Right lobe of liver (tissue), 6 donors: Measurements from ENCODE around the gene P2RX2. TPM values are rescaled to one million over a fixed set of nuclear protein-coding genes. Genes with fewer than 3 reads are reported as not detected.

ENCODE experiments used
- ATAC-seq, 4 donors: fragments of 200-7000 bp; cut with Tn5 transposase; one replicate each; pipeline ENCODE4 v1.9.1; 2020; ENCODE audit warnings: mild to moderate bottlenecking in 4 of 4, moderate library complexity in 4 of 4
- DNase-seq, 3 donors: peaks; one replicate each; pipeline ENCODE4 v3.0.0-alpha.2; 2020
- H3K27ac ChIP-seq, 3 donors: fragments of 200-600 bp; one replicate each; pipeline ENCODE4 v1.8.0; 2022
- H3K27me3 ChIP-seq, 2 donors: fragments of 200-600 bp; one replicate each; pipeline ENCODE4 v1.8.0; 2022
- H3K36me3 ChIP-seq, 4 donors: fragments of 200-600 bp; sonication (generic) in 1 of 4; one replicate each; pipeline versions ENCODE4 v1.5.1 to v1.8.0; 2017 to 2022; ENCODE audit warnings: control low read depth in 1 of 4
- H3K4me1 ChIP-seq, 4 donors: fragments of 200-600 bp; sonication (generic) in 1 of 4; one replicate each; pipeline versions ENCODE4 v1.5.1 to v1.8.0; 2017 to 2022; ENCODE audit warnings: control low read depth in 1 of 4
- H3K4me3 ChIP-seq, 3 donors: fragments of 200-600 bp; one replicate each; pipeline ENCODE4 v1.8.0; 2022
- H3K9me3 ChIP-seq, 4 donors: fragments of 200-600 bp; sonication (generic) in 1 of 4; one replicate each; pipeline versions ENCODE4 v1.5.1 to v1.8.0; 2017 to 2022; ENCODE audit warnings: control low read depth in 1 of 4
- POLR2A ChIP-seq: fragments of 450-650 bp; IDR thresholded peaks from one replicate; pipeline ENCODE4 v1.6.1; 2017; ENCODE audit warnings: antibody characterized with exemption, mild to moderate bottlenecking
- WGBS: methylation state at CpG from one replicate; pipeline ENCODE4 v1.1.6; 2018; ENCODE audit warnings: low coverage, low lambda C conversion rate; ENCODE audit not compliant: insufficient coverage; ENCODE audit errors: missing lambda C conversion rate; 5-methylcytosine and 5-hydroxymethylcytosine counted together
- intact Hi-C, 2 donors: fragments of 100-400 bp; cut with DNase I; formaldehyde crosslinking; loops; one replicate each; pipeline versions ENCODE4 v1.11.2 to v1.14.1; 2022
- total RNA-seq, 6 experiments: library from RNA; depleted of rRNA in 2 of 6; stranded (reverse); fragments of >200 nt in 2 of 6; fragmentation: NEBNext Ultra II Directional in 3 of 6; extraction: Animal tissue kit (Norgen Biotek cat#: 25700) in 3 of 6; gene quantifications; one replicate each; pipeline versions ENCODE4 v1.1.0 to v1.2.4, GENCODE V29; 2016 to 2023
- TF ChIP-seq, protein P1 (sequence below), 4 donors: fragments of 200-600 bp in 3 of 4; fragments of 450-650 bp in 1 of 4; IDR thresholded peaks; one replicate each; pipeline versions ENCODE4 v1.5.1 to v1.8.0; 2016 to 2022; ENCODE audit warnings: antibody characterized with exemption in 4 of 4, mild to moderate bottlenecking in 2 of 4
- donor health status: DM: no; HTN: yes; CAD: no.
- donor health status: DM: no; HTN: no; CAD: no.
- donor health status: DM: no; HTN: no; CAD: no.
- donor health status: DM: no; HTN: yes; CAD: no.
- donor health status: DM: no; HTN: yes; CAD: no.

Gene P2RX2
- total RNA-seq, 6 experiments from 2014 or later: not detected

DNA sequence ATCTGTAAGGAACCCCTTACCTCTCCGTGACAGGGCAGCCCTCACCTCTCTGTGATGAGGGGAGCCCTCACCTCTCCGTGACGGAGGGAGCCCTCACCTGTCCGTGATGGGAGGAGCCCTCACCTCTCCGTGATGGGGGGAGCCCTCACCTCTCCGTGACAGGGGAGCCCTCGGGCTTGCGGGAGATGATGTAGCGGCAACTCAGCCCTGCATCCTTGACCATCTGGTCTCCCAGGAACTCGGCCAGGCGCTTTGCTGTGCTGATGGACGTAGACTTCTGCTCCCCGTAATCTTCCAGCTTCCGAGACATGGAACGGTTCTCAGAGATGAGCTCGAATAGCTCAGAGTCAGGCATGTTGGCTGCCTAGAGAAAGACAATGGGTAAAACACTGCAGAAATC, 40.6 kb downstream of the P2RX2 start:
- WGBS: 30% methylated on average over 2 of the region's 16 CpGs
- peaks cover 0 to 72% (median 23%) of the 10 kb centered on the region in 4 donors for H3K36me3 ChIP-seq
- H3K27ac ChIP-seq: no peak overlapping the region
- intact Hi-C loops: no loop called here
- ATAC-seq: peak in 1 of 4 donors; percentile 9
- no peak overlapping the region for H3K4me3 ChIP-seq
- H3K9me3 ChIP-seq: no peaks in the 10 kb centered on the region
- no peak for TF ChIP-seq POLR2A
- TF ChIP-seq, protein P1, sequence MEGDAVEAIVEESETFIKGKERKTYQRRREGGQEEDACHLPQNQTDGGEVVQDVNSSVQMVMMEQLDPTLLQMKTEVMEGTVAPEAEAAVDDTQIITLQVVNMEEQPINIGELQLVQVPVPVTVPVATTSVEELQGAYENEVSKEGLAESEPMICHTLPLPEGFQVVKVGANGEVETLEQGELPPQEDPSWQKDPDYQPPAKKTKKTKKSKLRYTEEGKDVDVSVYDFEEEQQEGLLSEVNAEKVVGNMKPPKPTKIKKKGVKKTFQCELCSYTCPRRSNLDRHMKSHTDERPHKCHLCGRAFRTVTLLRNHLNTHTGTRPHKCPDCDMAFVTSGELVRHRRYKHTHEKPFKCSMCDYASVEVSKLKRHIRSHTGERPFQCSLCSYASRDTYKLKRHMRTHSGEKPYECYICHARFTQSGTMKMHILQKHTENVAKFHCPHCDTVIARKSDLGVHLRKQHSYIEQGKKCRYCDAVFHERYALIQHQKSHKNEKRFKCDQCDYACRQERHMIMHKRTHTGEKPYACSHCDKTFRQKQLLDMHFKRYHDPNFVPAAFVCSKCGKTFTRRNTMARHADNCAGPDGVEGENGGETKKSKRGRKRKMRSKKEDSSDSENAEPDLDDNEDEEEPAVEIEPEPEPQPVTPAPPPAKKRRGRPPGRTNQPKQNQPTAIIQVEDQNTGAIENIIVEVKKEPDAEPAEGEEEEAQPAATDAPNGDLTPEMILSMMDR (IDR thresholded peaks at IDR 0.05): no peak
- DNase-seq: peak in 1 of 3 donors; percentile 30
- H3K27me3 ChIP-seq: no peaks in the 10 kb centered on the region
- peaks cover 0 to 4% (median 0%) of the 10 kb centered on the region in 4 donors for H3K4me1 ChIP-seq

DNA sequence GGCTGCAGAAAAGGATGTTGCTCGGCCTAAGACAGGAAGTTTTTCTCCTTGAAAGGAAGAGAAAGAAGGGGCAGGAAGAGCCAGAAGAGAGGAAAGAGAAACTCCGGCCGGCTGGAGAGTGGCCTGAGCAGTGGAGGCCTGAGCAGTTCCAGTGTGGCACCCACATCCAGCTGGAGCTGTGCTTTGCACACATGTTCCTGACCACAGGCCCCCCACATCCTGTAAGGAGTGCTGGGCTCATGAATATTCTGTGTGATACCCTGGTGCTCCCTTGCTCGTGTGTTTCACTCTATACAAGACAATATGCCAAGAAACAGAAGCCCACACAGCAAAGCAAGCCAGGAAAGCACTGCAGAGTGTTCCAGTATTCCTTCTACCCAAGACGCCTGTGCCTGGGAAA, 41.5 kb downstream of the P2RX2 start:
- H3K4me1 ChIP-seq: peaks cover 0 to 4% (median 0%) of the 10 kb centered on the region in 4 donors
- H3K4me3 ChIP-seq: no peak overlapping the region
- no peaks in the 10 kb centered on the region for H3K9me3 ChIP-seq
- DNase-seq (peak in 2 of 3 donors; percentile 5 to 32), ATAC-seq (peak in 3 of 4 donors; percentile 11 to 47 (median 12))
- TF ChIP-seq, protein P1 (IDR thresholded peaks at IDR 0.05): no peak
- peaks cover 0 to 63% (median 23%) of the 10 kb centered on the region in 4 donors for H3K36me3 ChIP-seq
- 30% methylated on average over 4 of the region's 5 CpGs for WGBS
- no peaks in the 10 kb centered on the region for H3K27me3 ChIP-seq
- H3K27ac ChIP-seq: no peak overlapping the region
- intact Hi-C loops: no loop called here

DNA sequence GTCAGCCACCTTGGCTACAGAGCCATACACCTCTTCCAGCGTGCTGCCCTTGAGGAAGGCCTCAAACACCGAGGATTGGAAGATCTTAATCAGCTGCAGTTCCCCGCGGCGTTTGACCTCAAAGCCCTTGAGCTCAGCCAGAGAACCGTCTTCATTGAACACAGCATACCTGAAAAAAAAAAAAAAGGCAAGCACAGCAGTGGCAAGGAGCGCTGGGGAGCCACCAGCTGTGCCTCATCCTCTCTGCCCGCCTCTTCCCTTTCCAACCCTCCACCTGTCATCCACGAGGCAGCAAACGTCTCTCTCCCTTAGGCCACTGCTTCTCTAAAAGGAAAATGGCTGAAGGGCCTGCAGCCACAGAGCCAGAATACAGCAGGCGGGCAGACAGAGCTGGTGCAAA, 42.4 kb downstream of the P2RX2 start:
- Histone ChIP-seq H3K27me3 (no peaks in the 10 kb centered on the region), H3K36me3 (peaks cover 0 to 65% (median 21%) of the 10 kb centered on the region in 4 donors), H3K9me3 (no peaks in the 10 kb centered on the region), H3K27ac (no peak overlapping the region), H3K4me1 (peaks cover 0 to 4% (median 0%) of the 10 kb centered on the region in 4 donors), H3K4me3 (no peak overlapping the region)
- WGBS: no CpG with 5 or more reads among the region's 11 CpGs
- DNase-seq: peak in 2 of 3 donors; percentile 4 to 31
- TF ChIP-seq, protein P1 (IDR thresholded peaks at IDR 0.05): no peak
- no peak for TF ChIP-seq POLR2A
- intact Hi-C loops: no loop called here
- no peak for ATAC-seq

DNA sequence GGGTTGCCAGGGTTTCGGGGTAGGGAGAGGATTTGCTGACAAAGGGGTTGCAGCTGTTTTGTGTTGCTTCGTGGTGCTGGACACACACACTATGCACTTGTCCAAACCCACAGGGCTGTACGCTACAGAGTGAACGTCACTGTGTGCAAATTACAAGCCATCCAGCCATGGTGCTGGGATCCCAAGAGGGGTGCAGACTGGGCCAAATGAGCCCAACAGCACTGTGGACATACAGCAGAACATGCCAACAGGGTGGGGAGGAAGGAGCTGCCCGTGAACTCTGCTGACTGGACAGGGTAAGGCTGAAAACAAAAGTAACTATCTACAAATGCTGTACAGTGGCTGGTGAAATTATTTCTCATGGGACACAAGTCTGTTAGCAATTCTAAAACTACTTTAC, 43.4 kb downstream of the P2RX2 start:
- ATAC-seq (no peak), DNase-seq (peak in 2 of 3 donors; percentile 2 to 27)
- no peaks in the 10 kb centered on the region for H3K27me3 ChIP-seq
- H3K4me3 ChIP-seq: no peak overlapping the region
- H3K27ac ChIP-seq: no peak overlapping the region
- peaks cover 0 to 66% (median 20%) of the 10 kb centered on the region in 4 donors for H3K36me3 ChIP-seq
- no peak for TF ChIP-seq POLR2A
- TF ChIP-seq, protein P1 (IDR thresholded peaks at IDR 0.05): no peak
- H3K4me1 ChIP-seq: peaks cover 0 to 4% (median 0%) of the 10 kb centered on the region in 4 donors
- no peaks in the 10 kb centered on the region for H3K9me3 ChIP-seq
- 40% methylated on average over 2 of the region's 5 CpGs for WGBS
- intact Hi-C loops: no loop called here
